GM10266 (cell line): ENCODE data around the gene ZNF41.
"Not testable (repeated sequence)": the region's sequence is repeated elsewhere in the genome, so short reads cannot be mapped to it uniquely, and the experiment has no call there.

Source experiments
- DNase-seq: peaks from one replicate; pipeline ENCODE4 v3.0.0; 2012; ENCODE audit errors: extremely low spot score
- TF ChIP-seq, protein P1 (sequence below): IDR thresholded peaks from 2 replicates; pipeline ENCODE4 v1.5.1; 2012; ENCODE audit warnings: mild to moderate bottlenecking, low read depth; ENCODE audit not compliant: control insufficient read depth, insufficient read depth; ENCODE audit errors: missing control alignments

ZNF41 gene

DNA sequence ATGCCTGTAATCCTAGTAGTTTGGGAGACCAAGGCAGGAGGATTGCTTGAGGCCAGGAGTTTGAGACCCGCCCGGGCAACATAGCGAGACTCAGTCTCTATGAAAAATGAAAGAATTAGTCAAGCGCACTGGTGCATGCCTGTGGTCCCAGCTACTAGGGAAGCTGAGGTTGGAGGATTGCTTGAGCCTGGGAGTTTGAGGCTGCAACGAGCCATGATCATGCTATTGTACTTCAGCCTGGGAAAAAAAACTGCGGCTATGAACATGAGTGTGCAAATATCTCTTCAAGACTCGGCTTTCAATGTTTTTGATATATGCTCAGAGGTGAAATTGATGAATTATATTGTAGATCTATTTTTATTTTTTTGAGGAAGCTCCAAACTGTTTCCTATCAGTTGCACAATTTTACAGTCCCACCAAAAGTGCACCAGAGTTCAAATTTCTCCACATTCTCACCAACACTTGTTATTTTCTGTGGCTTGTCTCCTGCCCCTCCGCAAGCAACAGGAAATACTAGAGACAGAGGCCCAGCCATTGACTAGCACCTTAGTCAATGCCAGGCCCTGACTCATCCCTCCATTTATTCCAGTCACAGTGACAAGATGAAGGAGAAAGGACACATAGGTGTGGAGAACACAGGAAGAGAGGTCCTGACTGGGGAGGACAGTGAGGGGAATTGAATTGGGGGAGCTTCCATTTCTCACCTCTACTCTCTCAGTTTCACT lies 33.1 kb upstream of the ZNF41 start:
- TF ChIP-seq, protein P1, sequence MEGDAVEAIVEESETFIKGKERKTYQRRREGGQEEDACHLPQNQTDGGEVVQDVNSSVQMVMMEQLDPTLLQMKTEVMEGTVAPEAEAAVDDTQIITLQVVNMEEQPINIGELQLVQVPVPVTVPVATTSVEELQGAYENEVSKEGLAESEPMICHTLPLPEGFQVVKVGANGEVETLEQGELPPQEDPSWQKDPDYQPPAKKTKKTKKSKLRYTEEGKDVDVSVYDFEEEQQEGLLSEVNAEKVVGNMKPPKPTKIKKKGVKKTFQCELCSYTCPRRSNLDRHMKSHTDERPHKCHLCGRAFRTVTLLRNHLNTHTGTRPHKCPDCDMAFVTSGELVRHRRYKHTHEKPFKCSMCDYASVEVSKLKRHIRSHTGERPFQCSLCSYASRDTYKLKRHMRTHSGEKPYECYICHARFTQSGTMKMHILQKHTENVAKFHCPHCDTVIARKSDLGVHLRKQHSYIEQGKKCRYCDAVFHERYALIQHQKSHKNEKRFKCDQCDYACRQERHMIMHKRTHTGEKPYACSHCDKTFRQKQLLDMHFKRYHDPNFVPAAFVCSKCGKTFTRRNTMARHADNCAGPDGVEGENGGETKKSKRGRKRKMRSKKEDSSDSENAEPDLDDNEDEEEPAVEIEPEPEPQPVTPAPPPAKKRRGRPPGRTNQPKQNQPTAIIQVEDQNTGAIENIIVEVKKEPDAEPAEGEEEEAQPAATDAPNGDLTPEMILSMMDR: no peak
- DNase-seq: no peak

DNA sequence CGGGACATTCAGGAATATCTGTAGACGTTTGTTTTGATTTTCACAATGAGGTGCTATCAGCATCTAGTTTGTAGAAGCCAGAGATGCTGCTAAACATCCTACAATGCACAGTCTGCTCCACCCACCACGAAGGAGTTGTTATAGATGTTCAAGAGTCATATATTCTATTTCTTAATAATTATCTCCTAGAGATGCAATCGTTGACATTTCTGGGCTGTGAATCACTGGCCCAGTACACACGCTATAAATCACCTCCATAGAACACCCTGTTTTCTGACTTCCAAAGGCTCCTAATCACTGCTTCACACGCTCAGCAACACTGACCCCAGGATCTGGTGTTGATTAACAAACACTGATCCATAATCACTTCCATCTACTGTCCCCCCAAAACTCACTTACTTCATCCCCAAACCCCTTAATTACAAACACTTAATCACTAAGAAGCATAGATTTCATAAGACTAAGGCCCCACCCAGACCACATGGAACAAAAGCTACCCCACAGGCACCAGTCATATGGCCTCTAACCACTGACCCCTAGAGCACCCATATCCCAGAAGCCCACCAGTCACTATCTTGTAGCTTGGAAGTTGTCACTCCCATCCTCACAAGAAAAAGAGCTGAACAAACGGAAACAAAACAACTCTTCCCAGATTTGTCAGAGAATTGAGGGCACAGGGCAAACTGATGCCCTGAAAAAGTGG lies 31.7 kb upstream of the ZNF41 start:
- no peak for DNase-seq

DNA sequence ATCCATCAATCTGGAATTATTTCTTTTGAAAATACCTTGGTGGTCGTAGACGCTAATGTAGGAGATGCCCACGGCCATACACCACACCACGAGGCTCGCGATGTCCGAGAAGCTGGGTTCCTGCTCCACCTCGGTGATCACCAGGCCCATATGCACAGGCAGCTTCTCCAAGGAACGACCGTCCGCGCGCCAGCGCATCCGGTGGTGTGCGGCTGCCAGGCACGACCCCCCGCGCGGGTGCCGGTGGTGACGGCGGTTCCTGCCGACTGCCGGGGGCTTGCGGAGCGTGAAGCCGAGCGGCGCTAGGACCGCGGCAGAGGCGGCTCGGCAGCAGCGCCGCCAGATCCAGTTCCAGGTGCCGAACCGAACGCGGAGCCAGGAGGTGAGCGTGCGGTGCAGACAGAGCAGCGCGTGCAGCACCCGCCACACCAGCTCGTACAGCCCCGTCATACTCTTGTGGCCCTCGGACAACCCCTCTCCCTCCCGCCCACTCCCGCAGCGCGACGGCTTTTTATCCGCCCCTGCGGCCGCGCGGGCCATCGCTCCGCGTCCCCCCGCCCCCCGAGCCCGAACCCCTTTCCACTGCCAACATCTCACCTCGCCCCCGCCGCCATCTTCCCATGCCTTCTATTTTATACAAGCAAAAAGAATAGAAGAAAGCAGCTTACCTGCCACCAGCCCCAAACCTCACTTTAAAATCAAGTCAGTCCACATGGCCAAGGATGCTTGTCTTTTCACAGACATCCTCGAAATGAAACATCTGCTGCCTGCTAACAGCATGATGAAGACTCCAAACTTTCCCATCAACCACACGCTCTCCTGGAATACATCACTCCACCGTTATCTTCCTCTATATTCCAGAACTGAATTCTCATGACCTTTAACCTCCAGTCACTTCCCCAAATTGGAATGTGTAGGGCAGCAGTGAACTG lies 30.3 kb upstream of the ZNF41 start:
- not testable (repeated sequence) for DNase-seq

More for the DNA sequence above, 31.7 kb upstream of the ZNF41 start:
- TF ChIP-seq, protein P1: no peak

DNA sequence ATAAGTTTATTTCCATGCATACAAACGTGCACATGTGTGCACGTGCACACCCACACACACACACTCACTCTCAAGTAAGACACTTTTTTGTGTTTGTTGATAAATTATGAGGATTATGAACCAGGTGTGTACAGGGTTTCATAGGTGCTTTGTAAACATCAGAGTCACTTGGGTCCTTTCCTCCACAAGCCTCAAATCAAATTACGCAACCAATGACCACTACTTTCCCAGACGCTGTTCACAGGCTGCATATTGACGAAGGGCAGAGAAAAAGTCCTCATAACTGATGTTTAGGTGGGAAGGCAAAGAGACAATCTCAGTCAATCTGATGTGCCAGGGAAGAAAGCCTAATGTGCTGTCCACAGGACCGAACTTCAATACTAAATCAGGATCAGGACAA lies 29.4 kb upstream of the ZNF41 start:
- not testable (repeated sequence) for DNase-seq

DNA sequence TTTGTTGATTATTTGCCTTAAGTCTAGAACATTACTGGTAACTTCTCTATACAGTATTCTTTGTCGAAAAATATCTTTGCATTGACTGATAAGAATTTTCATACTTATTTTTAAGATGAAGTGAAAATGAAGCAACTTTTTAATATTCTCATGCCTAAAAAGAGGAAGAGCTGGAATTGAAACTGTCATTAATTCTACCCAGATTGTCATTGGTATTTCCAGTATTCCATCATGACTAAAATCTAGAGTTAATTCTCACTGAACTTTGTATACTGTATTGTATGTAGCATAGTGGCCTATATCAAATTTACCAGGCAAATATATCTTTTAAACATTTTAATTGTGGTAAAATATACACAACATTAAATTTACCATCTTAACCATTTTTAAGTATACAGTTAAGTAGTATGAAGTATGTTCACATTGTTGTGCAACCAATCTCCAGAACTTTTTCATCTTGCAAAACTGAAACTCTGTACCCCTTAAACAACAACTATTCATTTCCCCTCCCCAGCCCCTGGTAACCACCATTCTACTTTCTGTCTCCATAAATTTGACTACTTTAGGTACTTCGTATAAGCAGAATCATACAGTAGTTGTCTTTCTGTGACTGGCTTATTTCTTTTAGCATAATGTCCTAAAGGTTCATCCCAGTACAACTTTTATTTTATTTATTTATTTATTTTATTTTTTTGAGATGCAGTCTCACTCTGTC lies 24.3 kb upstream of the ZNF41 start:
- no peak for DNase-seq
- TF ChIP-seq, protein P1: no peak

DNA sequence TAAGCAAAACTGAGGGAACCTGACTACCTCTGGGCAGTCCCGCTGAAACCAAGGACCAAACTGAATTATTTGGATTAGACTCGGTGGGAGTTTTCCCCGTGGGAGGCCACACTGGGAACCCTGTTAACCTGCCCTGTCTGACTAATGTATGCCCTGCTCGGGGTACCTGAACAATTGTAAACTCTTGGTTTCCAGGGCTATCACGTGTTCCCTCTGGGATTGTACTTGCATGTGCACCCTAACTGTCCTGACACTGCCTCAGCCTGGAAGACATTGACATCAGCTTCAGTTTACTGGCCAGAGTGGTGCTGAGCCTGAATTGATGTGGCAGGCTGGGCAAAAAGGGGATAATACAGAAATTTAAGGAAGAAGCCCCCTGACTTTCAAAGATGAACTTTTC lies 20.1 kb upstream of the ZNF41 start:
- TF ChIP-seq, protein P1: no peak
- DNase-seq: no peak

DNA sequence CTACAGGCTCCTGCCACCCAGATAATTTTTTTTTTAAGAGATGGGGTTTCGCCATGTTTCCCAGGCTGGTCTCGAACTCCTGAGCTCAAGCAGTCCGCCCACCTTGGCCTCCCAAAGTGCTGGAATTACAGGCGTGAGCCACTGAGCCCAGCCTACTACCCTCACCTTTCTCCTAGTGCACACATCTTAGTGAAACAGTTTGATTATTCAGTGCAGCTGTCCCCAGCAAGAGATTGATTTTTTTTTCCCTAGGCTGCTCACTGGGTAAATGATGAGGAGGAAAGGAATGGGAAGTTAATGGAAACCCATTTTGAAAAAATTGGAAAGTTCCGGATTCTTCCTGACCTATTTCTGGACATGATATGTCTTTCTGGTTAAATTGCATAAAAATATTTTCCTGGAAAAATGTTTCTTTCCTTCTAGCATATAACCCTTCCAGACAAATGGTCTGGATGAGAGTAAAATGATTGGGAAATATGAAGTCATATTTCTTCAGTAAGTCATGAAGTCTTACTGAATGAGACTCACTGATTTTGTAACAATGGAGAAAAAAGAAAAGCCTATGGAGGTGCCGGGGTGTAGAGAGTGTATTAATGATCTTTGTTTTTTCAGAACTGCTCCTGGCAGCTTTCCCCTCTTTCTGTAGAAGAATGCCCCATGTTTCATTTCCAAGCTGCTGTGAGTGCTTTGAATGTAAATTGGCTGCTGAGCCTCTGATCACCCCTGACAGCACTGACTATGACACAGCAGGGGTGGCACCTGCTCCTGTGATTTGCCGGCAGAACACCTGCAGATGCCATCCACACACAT lies 19.5 kb upstream of the ZNF41 start:
- DNase-seq: no peak
- TF ChIP-seq, protein P1: no peak
